ENCODE measurements around the gene ANTXR1. TPM values are rescaled to one million over a fixed set of nuclear protein-coding genes. Genes with fewer than 3 reads are reported as not detected.

The ANTXR1 gene
- total RNA-seq, 2 donors from 2014 or later: 0.40 TPM; not detected in 1

- Mint-ChIP-seq H3K4me3 (no peak overlapping the region), H3K27ac (no peak overlapping the region), H3K27me3 (peaks cover 35 to 60% of the 10 kb centered on the region in 2 donors), H3K9me3 (no peaks in the 10 kb centered on the region), H3K4me1 (ENCODE audit: low read depth in 2 of 2) (peaks cover 0 to 13% of the 10 kb centered on the region in 2 donors), H3K36me3 (no peaks in the 10 kb centered on the region)
- no peak for ATAC-seq
- DNase-seq (ENCODE audit: low spot score): no peak
These were observed 67.1 kb downstream of the ANTXR1 start for GRCh38 chr2:69080071-69080470.

GRCh38 chr2:69081001-69081580, 68.1 kb downstream of the ANTXR1 start:
- H3K4me1 Mint-ChIP-seq (ENCODE audit: low read depth in 2 of 2): peaks cover 0 to 13% of the 10 kb centered on the region in 2 donors
- DNase-seq (ENCODE audit: low spot score) (no peak), ATAC-seq (no peak)
- no peaks in the 10 kb centered on the region for H3K36me3 Mint-ChIP-seq
- H3K9me3 Mint-ChIP-seq: no peaks in the 10 kb centered on the region
- H3K27me3 Mint-ChIP-seq: peaks cover 31 to 56% of the 10 kb centered on the region in 2 donors
- H3K27ac Mint-ChIP-seq: no peak overlapping the region
- H3K4me3 Mint-ChIP-seq: no peak overlapping the region

DNA sequence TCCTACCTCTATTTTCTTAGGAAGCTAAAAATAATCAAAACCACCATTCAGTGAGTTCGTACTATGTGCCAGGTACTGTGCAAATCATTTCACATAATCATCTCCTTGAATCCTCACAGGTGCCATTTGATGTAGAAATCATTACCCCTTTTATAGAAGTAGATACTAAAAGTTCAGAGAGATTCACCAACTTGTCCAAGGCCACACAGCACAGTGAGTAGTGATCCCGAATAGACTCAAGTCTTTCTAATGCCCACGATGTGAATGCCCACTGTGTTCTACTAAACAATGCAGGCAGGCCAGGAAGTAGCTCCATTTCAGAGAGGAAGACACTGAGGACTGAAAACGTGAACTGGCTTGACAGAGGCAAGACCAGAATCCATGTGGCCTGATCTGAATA, 68.8 kb downstream of the ANTXR1 start:
- Mint-ChIP-seq H3K9me3 (no peaks in the 10 kb centered on the region), H3K27me3 (peaks cover 35 to 63% of the 10 kb centered on the region in 2 donors), H3K36me3 (no peaks in the 10 kb centered on the region), H3K27ac (peak overlapping the region in 1 of 2 donors; percentile 40), H3K4me1 (ENCODE audit: low read depth in 2 of 2) (peaks cover 0 to 19% of the 10 kb centered on the region in 2 donors), H3K4me3 (no peak overlapping the region)
- DNase-seq (ENCODE audit: low spot score): no peak
- ATAC-seq: no peak

- DNase-seq (ENCODE audit: low spot score) (no peak), ATAC-seq (peak in 1 of 2 donors; percentile 55)
- no peak overlapping the region for H3K4me3 Mint-ChIP-seq
- H3K4me1 Mint-ChIP-seq (ENCODE audit: low read depth in 2 of 2): peaks cover 0 to 26% of the 10 kb centered on the region in 2 donors
- peak overlapping the region in 1 of 2 donors; percentile 40 for H3K27ac Mint-ChIP-seq
- H3K36me3 Mint-ChIP-seq: no peaks in the 10 kb centered on the region
- peaks cover 40 to 65% of the 10 kb centered on the region in 2 donors for H3K27me3 Mint-ChIP-seq
- no peaks in the 10 kb centered on the region for H3K9me3 Mint-ChIP-seq
These were observed 69.5 kb downstream of the ANTXR1 start for GRCh38 chr2:69082430-69082997.

DNA sequence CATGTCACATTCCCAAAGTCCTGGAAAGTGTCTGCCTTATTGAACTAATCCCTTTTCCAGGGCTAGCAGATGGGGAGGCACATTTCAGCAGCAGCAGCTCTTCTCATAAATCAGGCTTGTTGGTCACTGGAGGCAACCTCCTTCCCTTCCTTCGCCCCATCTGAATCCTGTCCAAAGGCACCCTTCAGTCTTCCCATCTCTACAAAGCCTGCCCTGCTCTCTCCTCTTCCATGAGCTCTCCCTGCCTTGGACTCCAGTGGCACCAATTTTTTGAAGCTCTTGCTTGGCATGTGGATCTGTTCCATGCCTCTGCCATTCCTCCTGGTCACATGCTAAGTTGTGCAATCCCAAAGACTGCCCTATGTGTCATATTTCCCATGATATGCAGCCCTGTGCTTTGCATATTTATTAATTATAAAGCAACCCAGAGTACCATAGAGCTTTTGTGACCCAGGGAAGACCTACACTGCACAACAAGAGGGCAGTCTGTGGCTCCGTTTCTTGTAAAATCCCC, 70.3 kb downstream of the ANTXR1 start:
- H3K27ac Mint-ChIP-seq: peak overlapping the region in 1 of 2 donors; percentile 0
- no peaks in the 10 kb centered on the region for H3K36me3 Mint-ChIP-seq
- H3K4me1 Mint-ChIP-seq (ENCODE audit: low read depth in 2 of 2): peaks cover 0 to 30% of the 10 kb centered on the region in 2 donors
- H3K9me3 Mint-ChIP-seq: no peaks in the 10 kb centered on the region
- no peak for ATAC-seq
- DNase-seq (ENCODE audit: low spot score): no peak
- no peak overlapping the region for H3K4me3 Mint-ChIP-seq
- peaks cover 40 to 65% of the 10 kb centered on the region in 2 donors for H3K27me3 Mint-ChIP-seq

DNA sequence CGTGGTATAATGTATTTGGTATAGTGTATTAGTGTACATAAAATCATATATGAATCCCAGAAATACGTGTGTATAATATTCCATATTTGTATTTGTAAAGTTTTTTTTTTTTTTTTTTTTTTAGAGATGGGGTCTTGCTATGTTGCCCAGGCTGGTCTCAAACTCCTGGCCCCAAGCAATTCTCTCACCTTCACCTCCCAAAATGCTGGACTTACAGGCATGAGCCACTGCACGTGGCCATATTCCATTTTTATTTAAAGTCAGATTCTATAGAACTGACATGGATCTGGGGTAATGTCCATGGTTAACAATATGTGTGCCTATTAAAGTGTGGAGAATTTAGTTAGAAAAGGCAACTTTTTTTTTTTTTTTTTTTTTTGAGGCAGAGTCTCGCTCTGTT, 71.5 kb downstream of the ANTXR1 start:
- Mint-ChIP-seq H3K36me3 (no peaks in the 10 kb centered on the region), H3K4me1 (ENCODE audit: low read depth in 2 of 2) (peaks cover 0 to 30% of the 10 kb centered on the region in 2 donors), H3K4me3 (no peak overlapping the region), H3K9me3 (no peaks in the 10 kb centered on the region), H3K27ac (no peak overlapping the region), H3K27me3 (peaks cover 40 to 66% of the 10 kb centered on the region in 2 donors)
- ATAC-seq: no peak
- DNase-seq (ENCODE audit: low spot score): no peak

DNA sequence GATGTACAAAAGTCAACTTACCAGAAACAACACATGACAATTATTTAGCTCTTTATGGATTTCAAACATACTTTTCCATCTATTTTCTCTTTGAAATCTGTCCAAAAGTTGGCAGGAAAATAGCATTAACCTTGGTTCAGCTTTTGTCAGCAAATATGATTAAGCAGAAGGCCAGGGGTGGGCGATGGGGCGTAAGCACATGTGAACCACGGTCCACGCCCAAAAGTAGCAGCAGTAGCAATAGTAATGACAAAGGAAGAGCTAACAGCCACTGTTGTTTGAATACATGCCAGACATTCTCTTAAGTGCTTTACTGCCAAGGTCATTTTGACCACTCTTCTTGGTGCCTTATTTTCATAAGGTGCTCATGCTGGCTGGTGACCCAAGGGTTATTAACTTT, 73.5 kb downstream of the ANTXR1 start:
- no peak for DNase-seq (ENCODE audit: low spot score)
- H3K27ac Mint-ChIP-seq: no peak overlapping the region
- H3K27me3 Mint-ChIP-seq: peaks cover 48 to 67% of the 10 kb centered on the region in 2 donors

DNA sequence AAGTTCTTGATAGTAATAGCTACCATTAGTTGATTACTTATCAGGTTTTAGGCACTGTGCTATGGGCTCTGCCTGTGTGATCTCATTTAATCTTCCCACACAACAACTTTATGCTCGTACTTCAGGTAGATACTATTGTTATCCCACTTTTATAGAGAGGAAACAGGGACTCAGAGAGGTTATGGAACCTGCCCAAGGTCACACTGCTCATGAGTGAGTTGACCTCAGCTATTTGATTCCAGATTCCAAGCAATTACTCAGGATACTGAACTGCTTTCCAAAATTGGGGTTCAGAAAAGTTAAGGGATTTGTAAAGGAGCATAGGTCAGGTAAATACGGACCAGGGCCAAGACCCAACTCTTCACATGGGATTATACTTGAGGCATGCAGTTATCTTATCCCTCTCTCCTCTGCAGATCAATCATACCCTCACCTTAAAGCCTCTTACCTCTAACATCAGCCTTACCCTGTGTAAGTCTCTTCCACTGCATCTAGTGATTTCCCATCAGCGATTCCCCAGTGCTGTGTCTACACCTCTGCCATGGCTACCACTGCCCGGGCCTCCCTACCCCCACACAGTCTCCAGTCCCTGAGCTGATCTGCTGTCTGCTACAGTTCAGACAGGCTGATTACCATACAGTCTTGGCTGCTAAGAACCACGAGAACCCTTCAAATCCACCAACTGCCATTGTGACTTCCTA, 74.4 kb downstream of the ANTXR1 start:
- H3K4me3 Mint-ChIP-seq: no peak overlapping the region
- H3K36me3 Mint-ChIP-seq: no peaks in the 10 kb centered on the region
- peaks cover 45 to 67% of the 10 kb centered on the region in 2 donors for H3K27me3 Mint-ChIP-seq
- H3K4me1 Mint-ChIP-seq (ENCODE audit: low read depth in 2 of 2): peaks cover 0 to 23% of the 10 kb centered on the region in 2 donors
- no peak overlapping the region for H3K27ac Mint-ChIP-seq
- DNase-seq (ENCODE audit: low spot score) (no peak), ATAC-seq (peak in 1 of 2 donors; percentile 36)
- H3K9me3 Mint-ChIP-seq: no peaks in the 10 kb centered on the region

More for the DNA sequence above, 73.5 kb downstream of the ANTXR1 start:
- Mint-ChIP-seq H3K4me3 (no peak overlapping the region), H3K9me3 (no peaks in the 10 kb centered on the region), H3K4me1 (ENCODE audit: low read depth in 2 of 2) (peaks cover 0 to 30% of the 10 kb centered on the region in 2 donors), H3K36me3 (no peaks in the 10 kb centered on the region)
- ATAC-seq: peak in 1 of 2 donors; percentile 61

GRCh38 chr2:69087912-69088240, 74.9 kb downstream of the ANTXR1 start:
- Mint-ChIP-seq H3K27ac (no peak overlapping the region), H3K36me3 (no peaks in the 10 kb centered on the region), H3K27me3 (peaks cover 43 to 67% of the 10 kb centered on the region in 2 donors), H3K9me3 (no peaks in the 10 kb centered on the region), H3K4me1 (ENCODE audit: low read depth in 2 of 2) (peaks cover 0 to 20% of the 10 kb centered on the region in 2 donors), H3K4me3 (no peak overlapping the region)
- ATAC-seq (no peak), DNase-seq (ENCODE audit: low spot score) (no peak)

DNA sequence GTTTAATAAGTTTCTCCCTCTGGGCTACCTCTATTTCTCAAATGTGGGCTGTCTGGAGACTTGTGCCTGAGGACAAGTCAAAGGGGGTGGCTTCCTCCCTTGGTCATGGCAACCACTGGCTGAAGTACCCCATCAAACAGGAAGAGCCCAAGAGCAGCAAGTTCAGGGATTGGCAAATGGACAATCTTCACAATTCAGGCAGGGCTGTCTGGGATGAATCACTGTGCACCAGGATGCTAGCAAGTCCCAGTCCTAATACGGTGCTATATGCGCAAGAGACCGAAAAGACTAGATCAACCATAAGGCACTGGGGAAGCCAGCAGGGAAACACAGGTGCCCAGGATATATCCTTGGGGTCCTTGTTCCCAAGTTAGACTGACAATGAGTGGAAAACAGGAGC, 75.5 kb downstream of the ANTXR1 start:
- H3K4me3 Mint-ChIP-seq: no peak overlapping the region
- H3K27ac Mint-ChIP-seq: no peak overlapping the region
- DNase-seq (ENCODE audit: low spot score) (no peak), ATAC-seq (no peak)
- peaks cover 39 to 61% of the 10 kb centered on the region in 2 donors for H3K27me3 Mint-ChIP-seq
- peaks cover 0 to 16% of the 10 kb centered on the region in 2 donors for H3K4me1 Mint-ChIP-seq (ENCODE audit: low read depth in 2 of 2)
- H3K9me3 Mint-ChIP-seq: no peaks in the 10 kb centered on the region
- H3K36me3 Mint-ChIP-seq: no peaks in the 10 kb centered on the region

GRCh38 chr2:69089266-69089665, 76.3 kb downstream of the ANTXR1 start:
- no peak for ATAC-seq
- H3K27me3 Mint-ChIP-seq: peaks cover 33 to 59% of the 10 kb centered on the region in 2 donors
- peaks cover 0 to 16% of the 10 kb centered on the region in 2 donors for H3K4me1 Mint-ChIP-seq (ENCODE audit: low read depth in 2 of 2)

GRCh38 chr2:69089998-69090397, 77.0 kb downstream of the ANTXR1 start:
- Mint-ChIP-seq H3K27ac (no peak overlapping the region), H3K36me3 (no peaks in the 10 kb centered on the region), H3K9me3 (no peaks in the 10 kb centered on the region), H3K27me3 (peaks cover 33 to 64% of the 10 kb centered on the region in 2 donors), H3K4me3 (no peak overlapping the region), H3K4me1 (ENCODE audit: low read depth in 2 of 2) (peaks cover 0 to 16% of the 10 kb centered on the region in 2 donors)
- no peak for ATAC-seq
- DNase-seq (ENCODE audit: low spot score): no peak

More at GRCh38 chr2:69089266-69089665, 76.3 kb downstream of the ANTXR1 start:
- no peaks in the 10 kb centered on the region for H3K9me3 Mint-ChIP-seq
- no peak overlapping the region for H3K4me3 Mint-ChIP-seq
- H3K36me3 Mint-ChIP-seq: no peaks in the 10 kb centered on the region
- DNase-seq (ENCODE audit: low spot score): no peak
- no peak overlapping the region for H3K27ac Mint-ChIP-seq

GRCh38 chr2:69090820-69091219, 77.8 kb downstream of the ANTXR1 start:
- H3K27me3 Mint-ChIP-seq: peaks cover 36 to 67% of the 10 kb centered on the region in 2 donors
- H3K36me3 Mint-ChIP-seq: no peaks in the 10 kb centered on the region
- DNase-seq (ENCODE audit: low spot score) (no peak), ATAC-seq (no peak)
- peaks cover 0 to 16% of the 10 kb centered on the region in 2 donors for H3K4me1 Mint-ChIP-seq (ENCODE audit: low read depth in 2 of 2)
- no peak overlapping the region for H3K4me3 Mint-ChIP-seq
- H3K27ac Mint-ChIP-seq: no peak overlapping the region
- H3K9me3 Mint-ChIP-seq: no peaks in the 10 kb centered on the region

DNA sequence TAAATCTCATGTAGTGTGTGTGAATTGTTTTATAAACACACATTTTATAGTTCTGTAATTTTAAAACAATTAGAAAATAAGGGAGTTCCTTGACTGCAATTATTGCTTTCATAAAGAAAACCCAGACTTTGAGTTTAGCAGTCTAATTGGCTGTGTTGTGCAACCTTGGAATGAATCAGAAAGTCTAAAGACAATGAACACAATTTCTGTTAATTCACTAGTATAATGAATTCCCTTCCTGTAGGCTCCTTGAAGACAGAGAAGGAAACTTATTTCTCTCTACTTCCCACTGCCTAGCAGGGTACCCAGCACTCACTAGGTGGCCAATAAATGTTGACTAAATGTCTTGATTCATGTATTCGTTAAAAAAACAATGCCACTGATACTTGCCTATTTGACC, 79.9 kb downstream of the ANTXR1 start:
- DNase-seq (ENCODE audit: low spot score) (no peak), ATAC-seq (no peak)
- Mint-ChIP-seq H3K36me3 (no peaks in the 10 kb centered on the region), H3K4me3 (no peak overlapping the region), H3K4me1 (ENCODE audit: low read depth in 2 of 2) (no peaks in the 10 kb centered on the region), H3K9me3 (no peaks in the 10 kb centered on the region), H3K27me3 (peaks cover 24 to 59% of the 10 kb centered on the region in 2 donors), H3K27ac (no peak overlapping the region)
